HFF-Myc (cell line): ENCODE measurements around the gene IQCE.

Experiments used
- DNase-seq: peaks from one replicate; pipeline ENCODE4 v3.0.0-alpha.2; 2011; ENCODE audit warnings: low read depth; ENCODE audit errors: extremely low read depth
- H3K4me3 ChIP-seq: replicated peaks from 2 replicates; pipeline ENCODE4 v1.5.1; 2011; ENCODE audit warnings: low read depth, mild to moderate bottlenecking, control low read depth, low read length
- TF ChIP-seq, protein P1 (sequence below): IDR thresholded peaks from 2 replicates; pipeline ENCODE4 v1.5.1; 2012; ENCODE audit warnings: mild to moderate bottlenecking, low read depth, low read length, control low read depth; ENCODE audit errors: missing control alignments

Gene IQCE

DNA sequence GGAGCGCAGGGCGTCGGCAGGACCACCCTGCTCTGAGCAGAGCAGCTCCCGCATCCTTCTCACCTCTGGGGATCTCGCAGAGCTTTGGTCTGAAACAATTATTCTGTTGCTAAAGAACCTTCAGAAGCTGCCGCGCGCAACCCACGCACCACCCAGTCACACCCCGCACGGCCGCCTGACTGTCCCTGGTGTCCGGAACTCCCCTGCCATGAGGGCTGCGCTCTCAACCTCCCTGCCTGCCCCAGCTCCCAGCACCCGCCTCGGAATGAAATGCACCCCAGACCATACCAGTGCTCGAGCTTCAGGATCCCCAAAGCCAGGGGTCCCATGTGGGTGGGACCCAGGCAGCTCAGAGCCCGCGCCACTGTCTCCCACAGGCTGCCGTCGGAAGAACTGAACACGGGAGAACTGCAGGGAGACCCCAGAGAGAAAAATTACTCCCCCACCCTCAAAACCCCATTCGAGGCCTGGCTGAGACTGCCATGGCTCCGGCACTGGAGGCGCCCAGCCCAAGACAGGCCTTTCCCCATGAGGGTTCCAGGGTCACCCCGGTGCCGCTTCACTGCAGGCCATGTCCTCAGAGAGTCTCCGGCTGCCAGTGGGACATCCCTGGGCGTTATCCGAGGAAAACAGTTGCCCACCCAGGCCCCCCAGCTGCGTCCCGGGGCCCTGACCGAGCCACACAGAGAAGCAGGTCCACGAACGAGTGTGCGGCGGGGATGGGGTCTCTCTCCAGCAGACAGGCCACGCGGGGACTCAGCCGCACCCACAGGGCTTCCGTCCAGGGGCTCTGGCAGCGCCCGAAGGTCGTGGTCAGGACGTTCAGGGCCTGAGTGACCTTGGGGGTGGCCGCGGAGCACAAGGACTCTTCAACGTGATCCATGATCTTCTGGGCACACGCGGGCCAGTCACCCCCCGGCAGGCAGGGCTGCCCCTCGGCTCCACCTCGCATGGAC, 15.6 kb upstream of the IQCE start:
- TF ChIP-seq, protein P1, sequence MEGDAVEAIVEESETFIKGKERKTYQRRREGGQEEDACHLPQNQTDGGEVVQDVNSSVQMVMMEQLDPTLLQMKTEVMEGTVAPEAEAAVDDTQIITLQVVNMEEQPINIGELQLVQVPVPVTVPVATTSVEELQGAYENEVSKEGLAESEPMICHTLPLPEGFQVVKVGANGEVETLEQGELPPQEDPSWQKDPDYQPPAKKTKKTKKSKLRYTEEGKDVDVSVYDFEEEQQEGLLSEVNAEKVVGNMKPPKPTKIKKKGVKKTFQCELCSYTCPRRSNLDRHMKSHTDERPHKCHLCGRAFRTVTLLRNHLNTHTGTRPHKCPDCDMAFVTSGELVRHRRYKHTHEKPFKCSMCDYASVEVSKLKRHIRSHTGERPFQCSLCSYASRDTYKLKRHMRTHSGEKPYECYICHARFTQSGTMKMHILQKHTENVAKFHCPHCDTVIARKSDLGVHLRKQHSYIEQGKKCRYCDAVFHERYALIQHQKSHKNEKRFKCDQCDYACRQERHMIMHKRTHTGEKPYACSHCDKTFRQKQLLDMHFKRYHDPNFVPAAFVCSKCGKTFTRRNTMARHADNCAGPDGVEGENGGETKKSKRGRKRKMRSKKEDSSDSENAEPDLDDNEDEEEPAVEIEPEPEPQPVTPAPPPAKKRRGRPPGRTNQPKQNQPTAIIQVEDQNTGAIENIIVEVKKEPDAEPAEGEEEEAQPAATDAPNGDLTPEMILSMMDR = no peak
- DNase-seq = no peak

DNA sequence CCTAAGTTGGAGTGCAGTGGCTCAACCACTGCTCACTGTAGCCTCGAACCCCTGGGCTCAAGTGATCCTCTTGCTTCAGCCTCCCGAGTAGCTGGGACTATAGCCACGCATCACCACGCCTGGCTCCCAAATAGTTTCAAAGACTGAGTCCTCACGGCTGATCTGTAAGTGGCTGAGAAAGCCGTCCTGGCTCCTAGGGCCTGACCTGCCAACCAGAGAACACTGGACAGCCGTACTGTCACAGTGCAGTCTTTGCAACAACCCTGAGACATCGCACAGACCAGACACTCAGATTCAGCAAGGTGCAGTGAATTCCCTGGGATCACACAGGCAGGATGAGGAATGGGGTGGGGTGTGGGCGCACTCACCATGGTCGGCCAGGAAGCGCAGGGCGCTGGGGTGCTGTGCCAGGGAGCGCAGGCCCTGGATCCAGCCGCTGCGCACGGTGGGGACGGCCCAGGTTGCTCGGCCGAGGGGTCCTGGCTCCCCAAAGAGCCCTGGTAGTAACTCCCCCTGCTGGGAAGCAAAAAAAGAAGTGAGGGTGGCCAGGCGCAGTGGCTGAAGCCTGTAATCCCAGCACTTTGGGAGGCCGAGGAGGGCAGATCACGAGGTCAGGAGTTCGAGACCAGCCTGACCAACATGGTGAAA, 14.1 kb upstream of the IQCE start:
- TF ChIP-seq, protein P1 = no peak
- DNase-seq = no peak
- H3K4me3 ChIP-seq = no peak overlapping the region

More for the DNA sequence above, 15.6 kb upstream of the IQCE start:
- H3K4me3 ChIP-seq = no peak overlapping the region

GRCh38 chr7:2545746-2546425, 12.9 kb upstream of the IQCE start:
- TF ChIP-seq, protein P1 = no peak
- DNase-seq = no peak
- H3K4me3 ChIP-seq = no peak overlapping the region

- TF ChIP-seq, protein P1 = no peak
- no peak for DNase-seq
- H3K4me3 ChIP-seq = no peak overlapping the region
Measured at GRCh38 chr7:2546776-2547586, 11.8 kb upstream of the IQCE start.

GRCh38 chr7:2551418-2551817, 7.4 kb upstream of the IQCE start:
- TF ChIP-seq, protein P1 = no peak
- no peak for DNase-seq
- H3K4me3 ChIP-seq = no peak overlapping the region

GRCh38 chr7:2553108-2553507, 5.7 kb upstream of the IQCE start:
- TF ChIP-seq, protein P1 = no peak
- DNase-seq = no peak

More at GRCh38 chr7:2553108-2553507, 5.7 kb upstream of the IQCE start:
- H3K4me3 ChIP-seq = no peak overlapping the region
